HEK293 (cell line): ENCODE measurements around the gene TMEM41A.

Source experiments
- FEZF1 ChIP-seq: fragments of 450-650 bp; formaldehyde crosslinking; IDR thresholded peaks from 2 replicates; pipeline ENCODE4 v1.5.1; 2016; ENCODE audit warnings: missing biosample characterization, missing genetic modification characterization
- HIC1 ChIP-seq: fragments of 450-650 bp; formaldehyde crosslinking; IDR thresholded peaks from 2 replicates; pipeline ENCODE4 v1.5.1; 2016; ENCODE audit warnings: missing biosample characterization, missing genetic modification characterization
- KLF9 ChIP-seq: fragments of 450-650 bp; formaldehyde crosslinking; IDR thresholded peaks from 2 replicates; pipeline ENCODE4 v1.5.1; 2016; ENCODE audit warnings: missing biosample characterization, missing genetic modification characterization, low read depth
- SCRT1 ChIP-seq: fragments of 450-650 bp; formaldehyde crosslinking; IDR thresholded peaks from 2 replicates; pipeline ENCODE4 v1.5.1; 2016; ENCODE audit warnings: missing biosample characterization, missing genetic modification characterization, borderline replicate concordance
- WT1 ChIP-seq: fragments of 450-650 bp; formaldehyde crosslinking; IDR thresholded peaks from 2 replicates; pipeline ENCODE4 v1.5.1; 2016; ENCODE audit warnings: missing biosample characterization, missing genetic modification characterization
- ZBTB8A ChIP-seq: fragments of 450-650 bp; formaldehyde crosslinking; IDR thresholded peaks from 2 replicates; pipeline ENCODE4 v1.5.1; 2016; ENCODE audit warnings: missing biosample characterization, missing genetic modification characterization
- ZNF10 ChIP-seq: fragments of 450-650 bp; formaldehyde crosslinking; IDR thresholded peaks from 2 replicates; pipeline ENCODE4 v1.5.1; 2017; ENCODE audit warnings: missing biosample characterization, missing genetic modification characterization
- ZNF112 ChIP-seq: fragments of 450-650 bp; formaldehyde crosslinking; IDR thresholded peaks from 2 replicates; pipeline ENCODE4 v1.5.0; 2017; ENCODE audit warnings: missing biosample characterization, missing genetic modification characterization
- ZNF174 ChIP-seq: fragments of 450-650 bp; formaldehyde crosslinking; IDR thresholded peaks from 2 replicates; pipeline ENCODE4 v1.5.0; 2017; ENCODE audit warnings: missing biosample characterization, mild to moderate bottlenecking, missing genetic modification characterization
- ZNF274 ChIP-seq, 2 experiments: fragments of 200-500 bp in 1 of 2; fragments of 450-650 bp in 1 of 2; sonication (Bioruptor generic) in 1 of 2; formaldehyde crosslinking in 1 of 2; IDR thresholded peaks; 2 replicates each; pipeline versions ENCODE4 v1.5.1 to v1.6.1; 2014 to 2016; ENCODE audit warnings: borderline replicate concordance in 1 of 2, inconsistent platforms in 1 of 2, low read length in 1 of 2, missing biosample characterization in 1 of 2, missing genetic modification characterization in 1 of 2
- ZNF366 ChIP-seq: fragments of 450-650 bp; formaldehyde crosslinking; conservative IDR thresholded peaks from 2 replicates; pipeline ENCODE4 v1.5.1; 2016; ENCODE audit warnings: missing biosample characterization, missing genetic modification characterization
- ZNF514 ChIP-seq: fragments of 450-650 bp; formaldehyde crosslinking; IDR thresholded peaks from 2 replicates; pipeline ENCODE4 v1.5.1; 2016; ENCODE audit warnings: missing biosample characterization, missing genetic modification characterization
- ZNF518A ChIP-seq: fragments of 450-650 bp; formaldehyde crosslinking; conservative IDR thresholded peaks from 2 replicates; pipeline ENCODE4 v1.5.1; 2016; ENCODE audit warnings: low read depth, missing biosample characterization, missing genetic modification characterization
- ZNF600 ChIP-seq: fragments of 450-650 bp; formaldehyde crosslinking; IDR thresholded peaks from 2 replicates; pipeline ENCODE4 v1.5.1; 2016; ENCODE audit warnings: missing biosample characterization, missing genetic modification characterization
- ZNF692 ChIP-seq: fragments of 450-650 bp; formaldehyde crosslinking; IDR thresholded peaks from 2 replicates; pipeline ENCODE4 v1.5.1; 2016; ENCODE audit warnings: missing biosample characterization, missing genetic modification characterization
- ZNF747 ChIP-seq: fragments of 450-650 bp; formaldehyde crosslinking; IDR thresholded peaks from 2 replicates; pipeline ENCODE4 v1.5.1; 2016; ENCODE audit warnings: missing biosample characterization, missing genetic modification characterization
- ZNF791 ChIP-seq: fragments of 450-650 bp; formaldehyde crosslinking; IDR thresholded peaks from 2 replicates; pipeline ENCODE4 v1.5.1; 2016; ENCODE audit warnings: missing biosample characterization, missing genetic modification characterization
- TF ChIP-seq, protein P1 (sequence below): fragments of 450-650 bp; formaldehyde crosslinking; IDR thresholded peaks from 2 replicates; pipeline ENCODE4 v1.5.1; 2016; ENCODE audit warnings: missing biosample characterization, missing genetic modification characterization
- TF ChIP-seq, protein P2 (sequence below): fragments of 450-650 bp; formaldehyde crosslinking; IDR thresholded peaks from 2 replicates; pipeline ENCODE4 v1.5.1; 2016; ENCODE audit warnings: missing biosample characterization, missing genetic modification characterization, low read depth

Gene TMEM41A

DNA sequence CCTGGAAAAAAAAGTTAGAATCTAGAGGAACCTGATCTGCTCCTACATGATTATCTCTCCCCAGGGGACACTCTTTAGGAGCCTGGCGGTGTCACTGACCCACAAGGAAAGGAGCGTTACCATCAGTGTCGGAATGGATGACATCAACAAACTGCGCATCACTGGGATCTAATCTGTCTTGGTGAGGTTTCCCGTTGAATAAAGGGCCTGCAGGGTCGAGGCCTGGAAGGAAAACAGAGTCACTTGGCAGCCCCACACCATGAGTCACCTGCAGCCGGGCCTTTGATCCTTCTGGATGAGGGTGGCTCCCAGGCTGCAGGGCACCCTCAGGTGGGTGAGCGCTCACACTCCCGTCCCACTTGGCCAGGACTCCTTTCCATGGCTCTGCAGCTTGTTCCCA is 28.5 kb upstream of the TMEM41A start (continued):
- TF ChIP-seq ZNF518A (tag by site-specific recombination) (no peak), ZNF692 (no peak), KLF9 (tag by site-specific recombination) (no peak), WT1 (tag by site-specific recombination) (no peak), ZBTB8A (tag by site-specific recombination) (no peak), SCRT1 (tag by site-specific recombination) (no peak), ZNF112 (tag by site-specific recombination) (no peak), HIC1 (peak; percentile 59; the same call in 1 of the 2 replicates), ZNF514 (tag by site-specific recombination) (no peak), FEZF1 (tag by site-specific recombination) (peak; percentile 62), ZNF174 (tag by site-specific recombination) (no peak), ZNF791 (tag by site-specific recombination) (no peak), ZNF747 (tag by site-specific recombination) (no peak), ZNF366 (tag by site-specific recombination) (0 out of 2 replicates have a peak, but pooled peaks have one; percentile 12), ZNF600 (tag by site-specific recombination) (peak; percentile 43; the same call in 1 of the 2 replicates), ZNF10 (peak; percentile 45; the same call in 1 of the 2 replicates), ZNF274 (IDR thresholded peaks at IDR 0.05; ENCODE audit: low read length) (no peak), ZNF274 (tag by site-specific recombination; IDR thresholded peaks at IDR 0.05; ENCODE audit: borderline replicate concordance) (no peak)
- TF ChIP-seq, protein P1, sequence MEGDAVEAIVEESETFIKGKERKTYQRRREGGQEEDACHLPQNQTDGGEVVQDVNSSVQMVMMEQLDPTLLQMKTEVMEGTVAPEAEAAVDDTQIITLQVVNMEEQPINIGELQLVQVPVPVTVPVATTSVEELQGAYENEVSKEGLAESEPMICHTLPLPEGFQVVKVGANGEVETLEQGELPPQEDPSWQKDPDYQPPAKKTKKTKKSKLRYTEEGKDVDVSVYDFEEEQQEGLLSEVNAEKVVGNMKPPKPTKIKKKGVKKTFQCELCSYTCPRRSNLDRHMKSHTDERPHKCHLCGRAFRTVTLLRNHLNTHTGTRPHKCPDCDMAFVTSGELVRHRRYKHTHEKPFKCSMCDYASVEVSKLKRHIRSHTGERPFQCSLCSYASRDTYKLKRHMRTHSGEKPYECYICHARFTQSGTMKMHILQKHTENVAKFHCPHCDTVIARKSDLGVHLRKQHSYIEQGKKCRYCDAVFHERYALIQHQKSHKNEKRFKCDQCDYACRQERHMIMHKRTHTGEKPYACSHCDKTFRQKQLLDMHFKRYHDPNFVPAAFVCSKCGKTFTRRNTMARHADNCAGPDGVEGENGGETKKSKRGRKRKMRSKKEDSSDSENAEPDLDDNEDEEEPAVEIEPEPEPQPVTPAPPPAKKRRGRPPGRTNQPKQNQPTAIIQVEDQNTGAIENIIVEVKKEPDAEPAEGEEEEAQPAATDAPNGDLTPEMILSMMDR (tag by site-specific recombination), result no peak
- TF ChIP-seq, protein P2, sequence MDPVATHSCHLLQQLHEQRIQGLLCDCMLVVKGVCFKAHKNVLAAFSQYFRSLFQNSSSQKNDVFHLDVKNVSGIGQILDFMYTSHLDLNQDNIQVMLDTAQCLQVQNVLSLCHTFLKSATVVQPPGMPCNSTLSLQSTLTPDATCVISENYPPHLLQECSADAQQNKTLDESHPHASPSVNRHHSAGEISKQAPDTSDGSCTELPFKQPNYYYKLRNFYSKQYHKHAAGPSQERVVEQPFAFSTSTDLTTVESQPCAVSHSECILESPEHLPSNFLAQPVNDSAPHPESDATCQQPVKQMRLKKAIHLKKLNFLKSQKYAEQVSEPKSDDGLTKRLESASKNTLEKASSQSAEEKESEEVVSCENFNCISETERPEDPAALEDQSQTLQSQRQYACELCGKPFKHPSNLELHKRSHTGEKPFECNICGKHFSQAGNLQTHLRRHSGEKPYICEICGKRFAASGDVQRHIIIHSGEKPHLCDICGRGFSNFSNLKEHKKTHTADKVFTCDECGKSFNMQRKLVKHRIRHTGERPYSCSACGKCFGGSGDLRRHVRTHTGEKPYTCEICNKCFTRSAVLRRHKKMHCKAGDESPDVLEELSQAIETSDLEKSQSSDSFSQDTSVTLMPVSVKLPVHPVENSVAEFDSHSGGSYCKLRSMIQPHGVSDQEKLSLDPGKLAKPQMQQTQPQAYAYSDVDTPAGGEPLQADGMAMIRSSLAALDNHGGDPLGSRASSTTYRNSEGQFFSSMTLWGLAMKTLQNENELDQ (tag by site-specific recombination), result no peak
